Gastroesophageal sphincter (tissue), 3 donors: ENCODE data around the gene UBE2S.

Experiments used
- CTCF ChIP-seq, 4 experiments: fragments of 200-600 bp in 2 of 4; fragments of 450-650 bp in 2 of 4; sonication (generic) in 1 of 4; IDR thresholded peaks; one replicate each; pipeline ENCODE4 v1.5.1; 2017 to 2019; ENCODE audit warnings: antibody characterized with exemption in 4 of 4, mild to moderate bottlenecking in 2 of 4, moderate library complexity in 2 of 4
- EP300 ChIP-seq: sonication (generic); formaldehyde crosslinking; IDR thresholded peaks from one replicate; pipeline ENCODE4 v1.6.1; 2017; ENCODE audit warnings: antibody characterized with exemption, mild to moderate bottlenecking
- POLR2A ChIP-seq, 2 donors: fragments of 450-650 bp; IDR thresholded peaks; one replicate each; pipeline ENCODE4 v1.6.1; 2017; ENCODE audit warnings: antibody characterized with exemption in 2 of 2, mild to moderate bottlenecking in 2 of 2, moderate library complexity in 1 of 2
- POLR2AphosphoS5 ChIP-seq: sonication (generic); formaldehyde crosslinking; IDR thresholded peaks from one replicate; pipeline ENCODE4 v1.6.1; 2017; ENCODE audit warnings: antibody characterized with exemption

- TF ChIP-seq CTCF (IDR thresholded peaks at IDR 0.05) = no peak
- no peak for TF ChIP-seq POLR2A (IDR thresholded peaks at IDR 0.05)
- TF ChIP-seq POLR2AphosphoS5 = no peak
- TF ChIP-seq EP300 = no peak
Observed at GRCh38 chr19:55360902-55361301, 46.7 kb downstream of the UBE2S start.
